SK-N-SH (cell line): ENCODE data around the gene PRSS36. TPM values are rescaled to one million over a fixed set of nuclear protein-coding genes. Genes with fewer than 3 reads are reported as not detected.

Experiments
- CTCF ChIA-PET: fragments of 300-600, 350-600 bp; formaldehyde crosslinking; extraction: SDS; loops from one replicate; lab custom pipeline; 2021; lab: Yijun Ruan, JAX
- POLR2A ChIA-PET: fragments of 350-600 bp; sonication (Branson Sonifier 250); formaldehyde crosslinking; extraction: SDS; loops from one replicate; lab custom pipeline; 2020; ENCODE audit warnings: antibody characterized with exemption, inconsistent platforms; lab: Yijun Ruan, JAX
- DNase-seq: peaks from one replicate; pipeline ENCODE4 v3.0.0; 2012
- H2AFZ ChIP-seq: fragments of 200-600 bp; sonication (generic); 2 replicates; pipeline ENCODE4 v1.8.1; 2016; ENCODE audit warnings: antibody characterized with exemption, mild to moderate bottlenecking, low read depth
- H3F3A ChIP-seq: fragments of 200-600 bp; sonication (generic); replicated peaks from 2 replicates; pipeline ENCODE3; 2016; ENCODE audit warnings: antibody characterized with exemption, mild to moderate bottlenecking; ENCODE audit not compliant: insufficient read depth
- H3K27ac ChIP-seq, 2 experiments: fragments of 200-500 bp in 1 of 2; fragments of 200-600 bp in 1 of 2; sonication (Bioruptor generic) in 1 of 2; sonication (generic), shearing (Covaris generic) in 1 of 2; 2 replicates each; pipeline versions ENCODE4 v1.5.1 to v1.6.1; 2014 to 2016; ENCODE audit warnings: low read depth in 2 of 2, inconsistent platforms in 1 of 2, low read length in 1 of 2, mild to moderate bottlenecking in 1 of 2, mixed read lengths in 1 of 2
- H3K27me3 ChIP-seq: fragments of 200-600 bp; sonication (generic), shearing (Covaris generic); 2 replicates; pipeline ENCODE4 v1.6.1; 2016; ENCODE audit warnings: mixed run types; ENCODE audit not compliant: insufficient read depth
- H3K36me3 ChIP-seq, 2 experiments: fragments of 200-500 bp in 1 of 2; fragments of 200-600 bp in 1 of 2; sonication (Bioruptor generic) in 1 of 2; sonication (generic) in 1 of 2; replicated peaks in 1 of 2; 2 replicates each; pipeline versions ENCODE3 to v1.5.1; 2014 to 2016; ENCODE audit warnings: low read length in 1 of 2, mild to moderate bottlenecking in 1 of 2; ENCODE audit not compliant: insufficient read depth in 2 of 2, control insufficient read depth in 1 of 2
- H3K4me1 ChIP-seq, 2 experiments: fragments of 200-500 bp in 1 of 2; fragments of 200-600 bp in 1 of 2; sonication (Bioruptor generic) in 1 of 2; sonication (generic), shearing (Covaris generic) in 1 of 2; 2 replicates each; pipeline versions ENCODE4 v1.5.1 to v1.6.1; 2014 to 2016; ENCODE audit warnings: low read depth in 1 of 2, low read length in 1 of 2, mixed run types in 1 of 2; ENCODE audit not compliant: insufficient read depth in 2 of 2, control insufficient read depth in 1 of 2
- H3K4me2 ChIP-seq: fragments of 200-600 bp; sonication (generic), shearing (Covaris generic); 2 replicates; pipeline ENCODE4 v1.6.1; 2017; ENCODE audit warnings: mixed run types
- H3K4me3 ChIP-seq, 2 experiments: fragments of 200-500 bp in 1 of 2; fragments of 200-600 bp in 1 of 2; sonication (Bioruptor generic) in 1 of 2; sonication (generic), shearing (Covaris generic) in 1 of 2; 2 replicates each; pipeline versions ENCODE4 v1.5.1 to v1.8.1; 2014 to 2016; ENCODE audit warnings: low read depth in 2 of 2, inconsistent platforms in 1 of 2, low read length in 1 of 2, mild to moderate bottlenecking in 1 of 2, mixed read lengths in 1 of 2, moderate library complexity in 1 of 2
- H3K79me2 ChIP-seq: fragments of 200-600 bp; sonication (generic); 2 replicates; pipeline ENCODE4 v1.8.1; 2017; ENCODE audit warnings: mild to moderate bottlenecking; ENCODE audit not compliant: insufficient read depth
- H3K9ac ChIP-seq: fragments of 200-600 bp; sonication (generic); 2 replicates; pipeline ENCODE4 v1.6.1; 2017; ENCODE audit warnings: mixed run types
- H3K9me2 ChIP-seq: fragments of 200-600 bp; sonication (generic); 2 replicates; pipeline ENCODE4 v1.6.1; 2017; ENCODE audit warnings: mixed run types
- H3K9me3 ChIP-seq: fragments of 200-600 bp; sonication (generic); 2 replicates; pipeline ENCODE4 v1.6.1; 2017; ENCODE audit warnings: mixed run types, mild to moderate bottlenecking, moderate library complexity
- H4K20me1 ChIP-seq: fragments of 200-600 bp; sonication (generic); 2 replicates; pipeline ENCODE4 v1.6.1; 2017; ENCODE audit warnings: mild to moderate bottlenecking, mixed run types; ENCODE audit not compliant: insufficient read depth
- EP300 ChIP-seq, 2 experiments: IDR thresholded peaks; 2 replicates each; pipeline versions ENCODE4 v1.4.0 to v1.6.1; 2012; ENCODE audit warnings: borderline replicate concordance in 1 of 2, low read depth in 1 of 2, low read length in 1 of 2
- EZH2phosphoT487 ChIP-seq: fragments of 200-600 bp; sonication (generic); IDR thresholded peaks from 2 replicates; pipeline ENCODE4 v1.6.1; 2017; ENCODE audit warnings: low read depth, mixed run types, mild to moderate bottlenecking, antibody characterized with exemption, moderate library complexity, borderline replicate concordance
- FOXM1 ChIP-seq: IDR thresholded peaks from 2 replicates; pipeline ENCODE4 v1.4.0; 2012; ENCODE audit warnings: low read depth, mild to moderate bottlenecking
- JUND ChIP-seq: IDR thresholded peaks from 2 replicates; pipeline ENCODE4 v1.4.0; 2012
- MEF2A ChIP-seq: IDR thresholded peaks from 2 replicates; pipeline ENCODE4 v1.4.0; 2012; ENCODE audit warnings: low read depth, borderline replicate concordance
- RAD21 ChIP-seq: IDR thresholded peaks from 2 replicates; pipeline ENCODE4 v1.6.1; 2012; ENCODE audit warnings: mild to moderate bottlenecking, low read length
- RCOR1 ChIP-seq: fragments of 150-350 bp; IDR thresholded peaks from 2 replicates; pipeline ENCODE4 v1.6.1; 2017; ENCODE audit warnings: antibody characterized with exemption, low read length
- RFX5 ChIP-seq: IDR thresholded peaks from 2 replicates; pipeline ENCODE4 v1.6.1; 2012; ENCODE audit warnings: mild to moderate bottlenecking, improper control_type of control experiment, low read length
- SMC3 ChIP-seq: IDR thresholded peaks from 2 replicates; pipeline ENCODE4 v1.6.1; 2012; ENCODE audit warnings: low read depth, low read length, improper control_type of control experiment
- WGBS: methylation state at CpG from one replicate; pipeline ENCODE4 v1.1.6; 2017; ENCODE audit warnings: low lambda C conversion rate; 5-methylcytosine and 5-hydroxymethylcytosine counted together
- polyA plus RNA-seq, 3 experiments: library from polyadenylated mRNA; depleted of rRNA; stranded (reverse); fragments of >200 nt; gene quantifications; 2 replicates each; pipeline ENCODE4 v1.2.3, GENCODE V29; 2012
- TF ChIP-seq, protein P1 (sequence below): fragments of 150-350 bp; IDR thresholded peaks from 2 replicates; pipeline ENCODE4 v1.6.1; 2016; ENCODE audit warnings: mild to moderate bottlenecking, low read depth, low read length
- TF ChIP-seq, protein P2 (sequence below): fragments of 200-600 bp; sonication (generic); IDR thresholded peaks from 2 replicates; pipeline ENCODE4 v1.6.1; 2017; ENCODE audit warnings: antibody characterized with exemption, mild to moderate bottlenecking, moderate library complexity
- TF ChIP-seq, protein P3 (sequence below): fragments of 150-350 bp; IDR thresholded peaks from 2 replicates; pipeline ENCODE4 v1.6.1; 2017; ENCODE audit warnings: antibody characterized with exemption, low read length, low read depth, borderline replicate concordance
- TF ChIP-seq, protein P4 (sequence below): IDR thresholded peaks from 2 replicates; pipeline ENCODE4; 2012
- TF ChIP-seq, protein P5 (sequence below): IDR thresholded peaks from 2 replicates; pipeline ENCODE4 v1.4.0; 2012; ENCODE audit warnings: low read depth
- TF ChIP-seq, protein P6 (sequence below): IDR thresholded peaks from 2 replicates; pipeline ENCODE4 v1.4.0; 2012; ENCODE audit warnings: low read depth, borderline replicate concordance

The PRSS36 gene
- polyA plus RNA-seq, 1 of the 3 experiments (the other 2 are of a cell fraction): 0.49 TPM

DNA sequence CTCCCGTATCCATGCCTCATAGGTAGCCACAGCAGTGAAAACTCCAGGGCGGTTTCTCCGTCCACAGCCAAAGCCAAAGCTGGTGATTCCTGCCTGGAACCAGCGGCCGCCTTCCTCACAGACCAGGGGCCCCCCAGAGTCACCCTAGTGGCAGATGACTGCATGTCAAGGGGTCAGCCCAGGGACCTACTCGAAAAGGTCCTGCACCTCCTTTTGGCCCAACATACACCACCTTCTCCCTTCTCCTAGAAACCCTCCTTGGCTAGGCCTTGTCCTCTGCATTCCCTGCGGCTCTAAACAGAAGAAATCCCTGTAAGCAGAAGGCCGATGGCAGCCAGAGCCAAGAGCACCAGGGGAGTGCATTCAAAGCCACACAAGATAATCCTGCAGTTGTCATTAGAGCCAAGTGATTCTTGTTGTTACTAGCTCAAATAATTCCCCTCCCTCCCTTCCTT lies 6.1 kb downstream of the PRSS36 start:
- no peak overlapping the region for H3K9ac ChIP-seq
- 95% methylated on average over 2 of the region's 8 CpGs for WGBS
- H3K4me1 ChIP-seq: peaks cover 12 to 18% of the 10 kb centered on the region in 2 experiments; a peak in 2 of 4 replicates
- CTCF ChIA-PET: interaction anchor here (0.6 to 4.6 kb wide), 16 partner anchors 8 to 327 kb away, joined by 3 to 38 read pairs (median 12); partner anchors contain the start of genes ARMC5, HSD3B7, KAT8 and PRSS36
- no peaks in the 10 kb centered on the region for H3K9me2 ChIP-seq
- no peak for DNase-seq
- H2AFZ ChIP-seq: no peak overlapping the region
- H3K4me3 ChIP-seq: no peak overlapping the region
- TF ChIP-seq RFX5 (no peak), RAD21 (no peak), MEF2A (no peak), RCOR1 (no peak), FOXM1 (no peak), SMC3 (no peak), EZH2phosphoT487 (no peak), JUND (no peak), EP300 (IDR thresholded peaks at IDR 0.05; ENCODE audit: borderline replicate concordance in 1 of 2, low read depth in 1 of 2, low read length in 1 of 2) (no peak)
- TF ChIP-seq, protein P1, sequence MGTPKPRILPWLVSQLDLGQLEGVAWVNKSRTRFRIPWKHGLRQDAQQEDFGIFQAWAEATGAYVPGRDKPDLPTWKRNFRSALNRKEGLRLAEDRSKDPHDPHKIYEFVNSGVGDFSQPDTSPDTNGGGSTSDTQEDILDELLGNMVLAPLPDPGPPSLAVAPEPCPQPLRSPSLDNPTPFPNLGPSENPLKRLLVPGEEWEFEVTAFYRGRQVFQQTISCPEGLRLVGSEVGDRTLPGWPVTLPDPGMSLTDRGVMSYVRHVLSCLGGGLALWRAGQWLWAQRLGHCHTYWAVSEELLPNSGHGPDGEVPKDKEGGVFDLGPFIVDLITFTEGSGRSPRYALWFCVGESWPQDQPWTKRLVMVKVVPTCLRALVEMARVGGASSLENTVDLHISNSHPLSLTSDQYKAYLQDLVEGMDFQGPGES: no peak
- TF ChIP-seq, protein P2, sequence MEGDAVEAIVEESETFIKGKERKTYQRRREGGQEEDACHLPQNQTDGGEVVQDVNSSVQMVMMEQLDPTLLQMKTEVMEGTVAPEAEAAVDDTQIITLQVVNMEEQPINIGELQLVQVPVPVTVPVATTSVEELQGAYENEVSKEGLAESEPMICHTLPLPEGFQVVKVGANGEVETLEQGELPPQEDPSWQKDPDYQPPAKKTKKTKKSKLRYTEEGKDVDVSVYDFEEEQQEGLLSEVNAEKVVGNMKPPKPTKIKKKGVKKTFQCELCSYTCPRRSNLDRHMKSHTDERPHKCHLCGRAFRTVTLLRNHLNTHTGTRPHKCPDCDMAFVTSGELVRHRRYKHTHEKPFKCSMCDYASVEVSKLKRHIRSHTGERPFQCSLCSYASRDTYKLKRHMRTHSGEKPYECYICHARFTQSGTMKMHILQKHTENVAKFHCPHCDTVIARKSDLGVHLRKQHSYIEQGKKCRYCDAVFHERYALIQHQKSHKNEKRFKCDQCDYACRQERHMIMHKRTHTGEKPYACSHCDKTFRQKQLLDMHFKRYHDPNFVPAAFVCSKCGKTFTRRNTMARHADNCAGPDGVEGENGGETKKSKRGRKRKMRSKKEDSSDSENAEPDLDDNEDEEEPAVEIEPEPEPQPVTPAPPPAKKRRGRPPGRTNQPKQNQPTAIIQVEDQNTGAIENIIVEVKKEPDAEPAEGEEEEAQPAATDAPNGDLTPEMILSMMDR: no peak
- TF ChIP-seq, protein P3, sequence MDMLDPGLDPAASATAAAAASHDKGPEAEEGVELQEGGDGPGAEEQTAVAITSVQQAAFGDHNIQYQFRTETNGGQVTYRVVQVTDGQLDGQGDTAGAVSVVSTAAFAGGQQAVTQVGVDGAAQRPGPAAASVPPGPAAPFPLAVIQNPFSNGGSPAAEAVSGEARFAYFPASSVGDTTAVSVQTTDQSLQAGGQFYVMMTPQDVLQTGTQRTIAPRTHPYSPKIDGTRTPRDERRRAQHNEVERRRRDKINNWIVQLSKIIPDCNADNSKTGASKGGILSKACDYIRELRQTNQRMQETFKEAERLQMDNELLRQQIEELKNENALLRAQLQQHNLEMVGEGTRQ: no peak
- TF ChIP-seq, protein P4, sequence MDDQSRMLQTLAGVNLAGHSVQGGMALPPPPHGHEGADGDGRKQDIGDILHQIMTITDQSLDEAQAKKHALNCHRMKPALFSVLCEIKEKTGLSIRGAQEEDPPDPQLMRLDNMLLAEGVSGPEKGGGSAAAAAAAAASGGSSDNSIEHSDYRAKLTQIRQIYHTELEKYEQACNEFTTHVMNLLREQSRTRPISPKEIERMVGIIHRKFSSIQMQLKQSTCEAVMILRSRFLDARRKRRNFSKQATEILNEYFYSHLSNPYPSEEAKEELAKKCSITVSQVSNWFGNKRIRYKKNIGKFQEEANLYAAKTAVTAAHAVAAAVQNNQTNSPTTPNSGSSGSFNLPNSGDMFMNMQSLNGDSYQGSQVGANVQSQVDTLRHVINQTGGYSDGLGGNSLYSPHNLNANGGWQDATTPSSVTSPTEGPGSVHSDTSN: no peak
- TF ChIP-seq, protein P5, sequence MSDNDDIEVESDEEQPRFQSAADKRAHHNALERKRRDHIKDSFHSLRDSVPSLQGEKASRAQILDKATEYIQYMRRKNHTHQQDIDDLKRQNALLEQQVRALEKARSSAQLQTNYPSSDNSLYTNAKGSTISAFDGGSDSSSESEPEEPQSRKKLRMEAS: no peak
- TF ChIP-seq, protein P6, sequence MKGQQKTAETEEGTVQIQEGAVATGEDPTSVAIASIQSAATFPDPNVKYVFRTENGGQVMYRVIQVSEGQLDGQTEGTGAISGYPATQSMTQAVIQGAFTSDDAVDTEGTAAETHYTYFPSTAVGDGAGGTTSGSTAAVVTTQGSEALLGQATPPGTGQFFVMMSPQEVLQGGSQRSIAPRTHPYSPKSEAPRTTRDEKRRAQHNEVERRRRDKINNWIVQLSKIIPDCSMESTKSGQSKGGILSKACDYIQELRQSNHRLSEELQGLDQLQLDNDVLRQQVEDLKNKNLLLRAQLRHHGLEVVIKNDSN: no peak
- no peaks in the 10 kb centered on the region for H4K20me1 ChIP-seq
- H3K27ac ChIP-seq: no peak overlapping the region
- no peak overlapping the region for H3K4me2 ChIP-seq
- no peaks in the 10 kb centered on the region for H3K36me3 ChIP-seq
- no peaks in the 10 kb centered on the region for H3K9me3 ChIP-seq
- peaks cover 10% of the 10 kb centered on the region for H3F3A ChIP-seq
- H3K27me3 ChIP-seq: no peaks in the 10 kb centered on the region
- H3K79me2 ChIP-seq: no peaks in the 10 kb centered on the region
- POLR2A ChIA-PET: interaction anchor here (2.5 to 2.7 kb wide), 3 partner anchors 26 to 70 kb away, joined by 15 to 43 read pairs (median 24); partner anchors contain the start of genes FUS, KAT8, ZNF646 and ZNF668
